Endometrial microvascular endothelial cells (primary cell): ENCODE results near the gene CFAP46. TPM values are rescaled to one million over a fixed set of nuclear protein-coding genes. Genes with fewer than 3 reads are reported as not detected.
"Not testable (repeated sequence)": the region's sequence is repeated elsewhere in the genome, so short reads cannot be mapped to it uniquely, and the experiment has no call there.

Source experiments
- in situ Hi-C: cut with HindIII; loops from 2 replicates; pipeline ENCODE4 v1.10.0; 2017; ENCODE audit warnings: low sequenced_read_pairs, low pct_unique_long_range_greater_than_20kb; ENCODE audit errors: inconsistent ontology term
- total RNA-seq: library from RNA; depleted of rRNA; stranded (reverse); fragments of >200 nt; gene quantifications from one replicate; pipeline ENCODE4 v1.2.3, GENCODE V29; 2015; ENCODE audit errors: inconsistent ontology term

CFAP46 gene
- total RNA-seq, 1 donor from 2014 or later: 0.09 TPM

- in situ Hi-C loops: no loop called here
These were observed 144.0 kb downstream of the CFAP46 start for GRCh38 chr10:132798403-132798802.

- in situ Hi-C loops: not testable (repeated sequence)
These were observed 144.4 kb downstream of the CFAP46 start for GRCh38 chr10:132797986-132798385.

DNA sequence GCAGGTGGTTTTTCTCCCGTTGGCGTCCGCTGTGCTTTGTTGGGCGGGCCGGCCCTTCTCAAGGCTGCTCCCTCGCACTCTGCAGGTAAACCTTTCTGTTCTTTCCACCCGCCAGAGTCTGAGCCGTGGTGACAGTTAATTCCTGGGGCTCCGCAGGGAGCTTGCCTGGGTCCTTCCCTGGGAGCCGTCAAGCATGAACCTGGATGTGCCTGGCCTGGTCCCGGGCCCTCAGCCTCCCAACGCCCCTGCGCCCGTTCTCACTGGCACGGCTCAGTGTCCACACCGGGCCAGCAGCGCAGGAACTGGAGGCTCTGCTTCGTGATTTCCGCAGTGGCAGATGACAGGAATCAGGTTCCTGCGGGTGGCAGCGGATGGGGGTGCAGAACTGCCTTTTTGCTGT is 145.5 kb downstream of the CFAP46 start:
- in situ Hi-C loops: no loop called here

GRCh38 chr10:132793871-132794849 is 148.2 kb downstream of the CFAP46 start:
- in situ Hi-C loops: no loop called here

DNA sequence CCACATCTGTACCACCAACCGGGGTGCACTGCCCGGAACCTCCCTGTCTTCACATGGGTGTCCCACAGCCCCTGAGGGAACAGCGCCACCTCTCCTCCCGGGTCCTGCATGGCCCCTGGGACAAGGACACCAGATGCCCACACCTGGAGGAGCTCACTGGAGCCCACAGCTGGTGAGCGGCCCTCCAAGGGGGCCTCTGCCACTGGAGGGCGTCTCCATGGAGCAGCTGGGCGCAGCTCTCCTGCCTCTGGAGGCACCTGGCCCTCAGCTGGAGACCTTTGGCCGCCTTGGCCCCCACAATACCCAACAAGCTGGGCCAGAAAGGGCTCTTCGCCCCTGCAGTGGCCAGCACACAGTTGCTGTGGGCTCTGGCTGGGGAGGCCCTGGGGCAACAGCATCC is 149.2 kb downstream of the CFAP46 start:
- in situ Hi-C loops: no loop called here

DNA sequence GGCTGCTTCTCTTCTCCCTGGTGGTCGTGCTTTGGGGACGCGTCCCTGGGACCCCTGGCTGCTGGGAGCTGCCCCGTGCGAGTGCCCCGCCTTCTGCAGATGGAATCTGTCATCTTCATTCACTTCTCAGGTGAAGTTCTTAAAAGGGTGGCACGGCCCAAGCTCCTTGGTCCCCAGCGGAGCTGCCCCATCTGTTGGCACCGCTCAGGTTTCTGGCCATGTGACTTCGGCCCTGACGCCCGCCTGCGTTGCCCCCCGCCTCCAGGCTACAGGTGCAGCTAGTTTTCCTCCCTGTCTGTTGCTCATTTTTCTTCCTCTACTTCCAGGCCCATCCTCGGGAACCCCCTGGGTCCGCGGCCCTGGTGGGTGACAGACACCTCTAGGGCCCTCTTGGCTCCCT is 149.6 kb downstream of the CFAP46 start:
- in situ Hi-C loops: no loop called here

GRCh38 chr10:132792099-132792498 is 150.3 kb downstream of the CFAP46 start:
- in situ Hi-C loops: not testable (repeated sequence)

DNA sequence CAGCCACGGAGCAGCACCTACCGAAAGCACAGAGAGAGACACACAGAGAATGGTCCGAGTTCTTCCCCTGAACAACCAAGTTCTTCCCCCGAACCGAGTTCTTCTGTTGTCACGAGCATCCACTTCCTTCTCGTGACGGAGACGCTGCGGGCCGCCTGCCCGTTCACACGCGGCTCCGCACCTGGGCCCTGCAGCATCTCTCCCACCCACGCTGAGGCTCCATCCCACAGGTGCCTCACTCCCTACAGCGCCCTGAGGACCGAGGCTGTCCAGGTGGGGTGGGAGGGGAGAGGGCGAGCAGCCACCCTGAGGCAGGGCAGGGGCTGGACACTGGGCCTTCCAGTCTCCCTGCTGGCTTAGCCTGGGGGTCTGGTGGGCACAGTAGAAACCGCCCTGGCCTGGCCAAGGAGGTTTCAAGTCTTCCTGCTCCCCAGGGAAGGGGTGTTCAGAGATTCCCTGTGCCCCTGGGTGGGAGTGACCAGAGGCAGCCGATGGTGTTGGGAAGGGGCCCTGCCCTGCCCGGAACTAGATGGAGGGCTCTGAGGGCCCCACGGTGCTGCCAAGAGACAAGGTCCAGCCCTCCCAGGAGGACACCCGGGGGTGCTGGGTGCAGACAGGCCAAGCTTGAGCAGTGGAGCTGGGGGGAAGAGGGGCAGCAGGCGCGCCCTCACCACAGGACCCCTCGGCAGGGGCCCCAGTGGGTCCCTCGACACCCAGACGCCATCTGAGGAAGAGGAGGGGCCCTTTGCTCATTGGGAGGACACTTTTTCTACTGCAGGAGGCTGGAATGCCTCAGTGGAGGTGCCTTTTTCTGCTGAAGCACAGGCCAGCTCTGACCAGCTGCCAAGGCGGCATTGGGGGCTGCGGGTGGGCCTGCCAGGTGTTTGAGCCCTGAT is 151.2 kb downstream of the CFAP46 start:
- in situ Hi-C loops: no loop called here

DNA sequence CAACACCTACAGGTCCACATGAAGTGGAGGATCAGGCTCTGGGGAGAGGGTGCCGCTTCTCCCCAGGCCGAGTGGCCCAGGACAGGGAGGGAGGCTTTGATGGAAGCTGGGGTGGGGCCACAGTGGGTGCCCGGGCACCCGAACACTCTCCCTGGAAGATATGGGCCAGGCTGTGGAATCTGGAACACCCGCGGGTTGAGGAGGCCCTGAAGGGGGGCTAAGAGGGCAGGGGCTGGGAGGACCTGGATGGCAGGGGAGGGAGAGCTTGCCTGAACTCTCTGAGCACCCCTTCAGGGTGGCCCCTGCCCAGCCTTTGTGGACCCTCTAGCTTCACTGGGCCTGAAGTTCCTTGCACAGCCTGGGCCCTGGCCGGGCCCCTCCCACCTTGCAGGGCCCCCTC is 151.9 kb downstream of the CFAP46 start:
- in situ Hi-C loops: no loop called here

DNA sequence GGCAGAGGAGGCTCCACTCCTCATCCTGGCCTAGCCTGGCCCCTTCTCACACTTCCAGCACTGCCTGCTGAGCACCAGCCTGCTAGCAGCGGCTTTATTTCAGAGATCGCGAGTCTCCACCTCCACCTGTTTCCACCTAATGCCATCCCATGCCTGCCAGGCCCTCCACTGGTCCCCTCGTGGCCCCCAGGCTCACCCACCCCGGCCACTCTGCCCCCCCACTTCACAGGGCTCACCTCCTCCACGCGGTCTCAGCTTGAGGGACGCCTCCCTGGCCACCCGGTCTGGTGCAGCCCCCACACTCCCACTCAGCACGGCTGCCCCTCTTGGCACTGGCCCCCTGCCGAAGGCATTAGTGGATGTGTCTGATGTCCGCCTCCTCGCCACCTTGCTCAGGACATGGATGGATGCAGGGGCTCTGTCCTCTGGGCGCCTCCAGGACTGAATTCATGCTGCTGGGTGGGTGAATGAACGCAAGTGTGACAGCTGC is 152.7 kb downstream of the CFAP46 start:
- in situ Hi-C loops: no loop called here

- in situ Hi-C loops: no loop called here
These were observed 153.5 kb downstream of the CFAP46 start for GRCh38 chr10:132788831-132789219.

DNA sequence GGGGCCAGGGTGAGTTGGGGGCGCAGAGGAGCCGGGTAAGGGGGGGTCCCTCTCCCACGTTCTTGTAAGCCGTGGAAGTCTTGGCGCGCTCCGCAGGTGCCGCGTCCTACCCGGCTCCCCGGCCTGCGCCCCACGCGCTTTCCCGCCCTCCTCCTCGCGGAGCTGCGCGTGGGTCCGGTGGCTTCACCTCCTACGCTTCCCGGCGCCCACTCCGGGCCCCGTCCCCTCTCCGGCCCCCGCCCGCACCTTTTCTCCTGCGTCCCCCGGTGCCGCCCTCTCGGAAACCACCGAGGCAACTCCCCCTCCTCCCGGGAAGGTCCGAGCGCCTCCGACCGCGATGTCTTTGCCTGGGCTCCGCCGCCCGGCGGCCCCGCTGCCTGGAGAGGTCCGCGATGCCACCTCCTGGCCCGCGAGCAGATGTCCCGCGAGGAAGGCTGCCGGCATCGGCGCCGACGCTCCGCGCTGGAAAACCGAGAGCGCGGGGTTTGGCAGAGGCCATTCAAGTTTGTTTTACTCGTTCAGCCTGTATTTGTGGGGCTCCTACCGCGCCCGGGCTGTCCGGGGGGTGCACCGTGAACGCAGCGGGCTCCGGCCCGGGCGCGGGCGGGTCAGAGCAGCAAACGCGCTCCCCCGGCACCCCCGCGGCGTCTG is 154.1 kb downstream of the CFAP46 start:
- in situ Hi-C loops: no loop called here

- in situ Hi-C loops: no loop called here
These were observed 154.7 kb downstream of the CFAP46 start for GRCh38 chr10:132787495-132788179.

DNA sequence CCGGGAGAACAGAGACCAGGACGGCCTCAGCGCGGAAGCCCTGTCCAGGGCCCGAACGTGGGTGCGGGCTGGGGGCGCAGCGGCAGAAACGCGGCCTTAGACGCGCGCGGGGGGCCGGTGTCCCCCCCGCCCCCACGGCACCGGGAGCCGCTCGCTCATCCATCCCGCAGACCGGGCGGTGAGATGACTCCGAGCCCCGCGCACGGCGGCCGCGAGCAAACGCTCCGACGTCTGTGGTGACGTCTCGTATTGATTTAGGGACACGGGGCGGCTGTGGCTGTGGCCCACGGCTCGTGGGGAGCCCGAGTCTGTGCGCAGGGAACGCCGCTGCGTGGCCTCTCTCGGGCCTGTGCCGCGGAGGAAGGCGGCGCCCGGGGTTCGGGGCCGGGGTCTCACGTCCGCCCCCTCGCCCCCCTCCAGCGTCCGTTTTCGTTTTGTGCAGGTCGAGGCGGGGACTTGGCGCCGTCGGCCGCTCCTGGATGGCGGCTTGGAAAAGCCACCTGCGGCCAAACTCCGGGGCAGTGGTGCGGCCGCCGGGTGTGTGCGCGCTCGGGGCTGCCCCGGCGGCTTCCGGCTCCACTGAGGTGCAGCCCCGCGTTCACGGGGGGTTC is 155.4 kb downstream of the CFAP46 start:
- in situ Hi-C loops: no loop called here

- in situ Hi-C loops: no loop called here
These were observed 155.9 kb downstream of the CFAP46 start for GRCh38 chr10:132786476-132786883.

- in situ Hi-C loops: no loop called here
These were observed 156.5 kb downstream of the CFAP46 start, which contains the start of gene NKX6-2 for GRCh38 chr10:132785723-132786475. Gene NKX6-2 (minus strand): TSS chr10:132786147. CDS start chr10:132785948, 199 bp downstream.
